Neuronal stem cell (in vitro differentiated cells): ENCODE results near the gene KIAA0825.

Source experiments
- DNase-seq: peaks from one replicate; pipeline ENCODE4 v3.0.0-alpha.2; 2013; ENCODE audit warnings: low spot score
- H2AFZ ChIP-seq: one replicate; pipeline ENCODE4 v1.6.1; 2013; ENCODE audit warnings: mild to moderate bottlenecking, low read length, inconsistent platforms
- H2AK5ac ChIP-seq: 2 replicates; pipeline ENCODE4 v1.6.1; 2013; ENCODE audit warnings: low read depth, mild to moderate bottlenecking, inconsistent platforms, low read length, moderate library complexity, mixed read lengths
- H2BK120ac ChIP-seq: 2 replicates; pipeline ENCODE4 v1.6.1; 2013; ENCODE audit warnings: low read depth, mild to moderate bottlenecking, inconsistent platforms, low read length, moderate library complexity, mixed read lengths
- H2BK12ac ChIP-seq: one replicate; pipeline ENCODE4 v1.6.1; 2013; ENCODE audit warnings: low read length, inconsistent platforms
- H2BK15ac ChIP-seq: 2 replicates; pipeline ENCODE4 v1.6.1; 2013; ENCODE audit warnings: mild to moderate bottlenecking, low read length, inconsistent platforms, mixed read lengths
- H2BK5ac ChIP-seq: one replicate; pipeline ENCODE4 v1.6.1; 2013; ENCODE audit warnings: inconsistent platforms, mild to moderate bottlenecking, low read length, moderate library complexity
- H3K14ac ChIP-seq: one replicate; pipeline ENCODE4 v1.6.1; 2013; ENCODE audit warnings: low read length, inconsistent platforms
- H3K18ac ChIP-seq: 2 replicates; pipeline ENCODE4 v1.6.1; 2013; ENCODE audit warnings: low read length, inconsistent platforms
- H3K23ac ChIP-seq: 2 replicates; pipeline ENCODE4 v1.6.1; 2013; ENCODE audit warnings: low read depth, mild to moderate bottlenecking, mixed read lengths, low read length, inconsistent platforms; ENCODE audit not compliant: poor library complexity
- H3K27ac ChIP-seq: replicated peaks from 3 replicates; pipeline ENCODE4 v1.5.1; 2013; ENCODE audit warnings: low read length, inconsistent platforms
- H3K27me3 ChIP-seq, 3 experiments: 2 replicates each; pipeline ENCODE4 v1.6.1; 2013; ENCODE audit warnings: low read length in 3 of 3, mild to moderate bottlenecking in 2 of 3, inconsistent platforms in 1 of 3, low read depth in 1 of 3, mixed read lengths in 1 of 3, moderate library complexity in 1 of 3; ENCODE audit not compliant: control insufficient read depth in 3 of 3, insufficient read depth in 3 of 3
- H3K36me3 ChIP-seq, 2 donors: replicated peaks in 1 of 2; 2 replicates each; pipeline ENCODE4 v1.6.1; 2013; ENCODE audit warnings: low read length in 2 of 2; ENCODE audit not compliant: control insufficient read depth in 2 of 2, insufficient read depth in 2 of 2
- H3K4ac ChIP-seq: 2 replicates; pipeline ENCODE4 v1.6.1; 2013; ENCODE audit warnings: inconsistent platforms, mild to moderate bottlenecking, low read length, moderate library complexity
- H3K4me1 ChIP-seq, 2 donors: 1 replicate in 1 of 2; 2 replicates in 1 of 2; pipeline ENCODE4 v1.6.1; 2013; ENCODE audit warnings: low read length in 2 of 2, low read depth in 1 of 2; ENCODE audit not compliant: control insufficient read depth in 2 of 2, insufficient read depth in 1 of 2
- H3K4me2 ChIP-seq: one replicate; pipeline ENCODE4 v1.6.1; 2013; ENCODE audit warnings: mild to moderate bottlenecking, low read length, inconsistent platforms; ENCODE audit not compliant: insufficient read depth, poor library complexity, severe bottlenecking
- H3K4me3 ChIP-seq, 2 donors: 2 replicates each; pipeline ENCODE4 v1.5.1; 2013; ENCODE audit warnings: low read length in 2 of 2, mild to moderate bottlenecking in 2 of 2, inconsistent platforms in 1 of 2, moderate library complexity in 1 of 2
- H3K79me1 ChIP-seq: one replicate; pipeline ENCODE4 v1.6.1; 2013; ENCODE audit warnings: low read depth, mild to moderate bottlenecking, inconsistent platforms, low read length, moderate library complexity
- H3K9ac ChIP-seq: one replicate; pipeline ENCODE4 v1.6.1; 2013; ENCODE audit warnings: mild to moderate bottlenecking, low read depth, low read length, inconsistent platforms; ENCODE audit not compliant: poor library complexity
- H3K9me3 ChIP-seq, 2 donors: replicated peaks in 1 of 2; 2 replicates each; pipeline versions ENCODE3 to v1.6.1; 2013; ENCODE audit warnings: low read length in 2 of 2, mild to moderate bottlenecking in 2 of 2, inconsistent platforms in 1 of 2, low read depth in 1 of 2, mixed read lengths in 1 of 2, moderate library complexity in 1 of 2; ENCODE audit not compliant: control insufficient read depth in 2 of 2, insufficient read depth in 1 of 2
- H4K8ac ChIP-seq: one replicate; pipeline ENCODE4 v1.6.1; 2013; ENCODE audit warnings: low read depth, mild to moderate bottlenecking, inconsistent platforms, low read length, moderate library complexity
- H4K91ac ChIP-seq: one replicate; pipeline ENCODE4 v1.6.1; 2013; ENCODE audit warnings: low read length, low read depth, mild to moderate bottlenecking, inconsistent platforms; ENCODE audit not compliant: poor library complexity
- WGBS, 2 donors: extraction: QIAGEN DNeasy Blood & Tissue Kit; methylation state at CpG; one replicate each; pipeline ENCODE4 v1.1.7; 2013; ENCODE audit warnings: missing lambda C conversion rate in 2 of 2, mixed read lengths in 1 of 2; ENCODE audit not compliant: insufficient read length in 2 of 2, insufficient replicate concordance in 1 of 2; ENCODE audit errors: extremely low coverage in 2 of 2; 5-methylcytosine and 5-hydroxymethylcytosine counted together

KIAA0825 gene

GRCh38 chr5:94459915-94460314 is 158.5 kb downstream of the KIAA0825 start:
- H4K8ac ChIP-seq, result no peak overlapping the region
- no peak overlapping the region for H3K4me3 ChIP-seq
- no peak overlapping the region for H3K27ac ChIP-seq
- H2BK120ac ChIP-seq, result no peak overlapping the region
- no peak overlapping the region for H3K9ac ChIP-seq
- H2BK5ac ChIP-seq, result no peak overlapping the region
- no peak overlapping the region for H2BK15ac ChIP-seq
- H3K18ac ChIP-seq, result no peak overlapping the region
- no peak overlapping the region for H3K4me2 ChIP-seq
- H3K27me3 ChIP-seq, result no peaks in the 10 kb centered on the region
- H3K4me1 ChIP-seq, result no peaks in the 10 kb centered on the region
- no peaks in the 10 kb centered on the region for H3K9me3 ChIP-seq
- no peak overlapping the region for H3K23ac ChIP-seq
- H4K91ac ChIP-seq, result no peak overlapping the region
- no peak overlapping the region for H2AK5ac ChIP-seq
- H3K36me3 ChIP-seq, result no peaks in the 10 kb centered on the region
- no peak overlapping the region for H3K4ac ChIP-seq
- no peaks in the 10 kb centered on the region for H3K79me1 ChIP-seq
- H3K14ac ChIP-seq, result no peak overlapping the region
- H2AFZ ChIP-seq, result no peak overlapping the region
- no peak overlapping the region for H2BK12ac ChIP-seq
- no peak for DNase-seq

DNA sequence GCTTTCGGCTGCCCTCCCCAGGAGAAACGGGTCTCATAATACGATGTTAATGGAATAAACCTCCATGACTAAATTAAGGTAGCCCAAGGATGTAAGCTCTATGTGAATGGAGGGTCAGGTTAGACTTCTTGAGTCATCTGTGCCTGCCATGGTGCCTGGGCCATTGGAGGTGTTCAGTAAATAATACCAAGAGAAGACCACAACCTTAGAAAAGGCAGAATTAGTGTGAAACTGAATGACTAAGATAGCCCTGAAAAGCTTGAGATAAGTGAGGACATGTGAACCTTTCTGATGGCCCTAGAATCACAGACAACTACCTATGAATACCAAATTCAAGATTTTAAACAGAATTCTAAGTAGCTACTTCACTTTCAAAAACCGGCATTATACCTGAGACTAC is 160.6 kb downstream of the KIAA0825 start:
- no peaks in the 10 kb centered on the region for H3K9me3 ChIP-seq
- DNase-seq, result no peak
- H2BK120ac ChIP-seq, result no peak overlapping the region
- H3K4ac ChIP-seq, result no peak overlapping the region
- no peak overlapping the region for H3K4me3 ChIP-seq
- H3K79me1 ChIP-seq, result no peaks in the 10 kb centered on the region
- no peak overlapping the region for H3K4me2 ChIP-seq
- H2BK5ac ChIP-seq, result no peak overlapping the region
- H2BK15ac ChIP-seq, result no peak overlapping the region
- WGBS, 2 donors, result no CpG with 5 or more reads among the region's 4 CpGs
- H2BK12ac ChIP-seq, result no peak overlapping the region
- no peaks in the 10 kb centered on the region for H3K4me1 ChIP-seq
- H3K18ac ChIP-seq, result no peak overlapping the region
- no peak overlapping the region for H3K14ac ChIP-seq
- H3K27me3 ChIP-seq, result no peaks in the 10 kb centered on the region
- H2AK5ac ChIP-seq, result no peak overlapping the region
- no peak overlapping the region for H4K8ac ChIP-seq
- H3K36me3 ChIP-seq, result no peaks in the 10 kb centered on the region
- H2AFZ ChIP-seq, result no peak overlapping the region
- no peak overlapping the region for H4K91ac ChIP-seq
- H3K23ac ChIP-seq, result no peak overlapping the region
- no peak overlapping the region for H3K9ac ChIP-seq
- no peak overlapping the region for H3K27ac ChIP-seq

DNA sequence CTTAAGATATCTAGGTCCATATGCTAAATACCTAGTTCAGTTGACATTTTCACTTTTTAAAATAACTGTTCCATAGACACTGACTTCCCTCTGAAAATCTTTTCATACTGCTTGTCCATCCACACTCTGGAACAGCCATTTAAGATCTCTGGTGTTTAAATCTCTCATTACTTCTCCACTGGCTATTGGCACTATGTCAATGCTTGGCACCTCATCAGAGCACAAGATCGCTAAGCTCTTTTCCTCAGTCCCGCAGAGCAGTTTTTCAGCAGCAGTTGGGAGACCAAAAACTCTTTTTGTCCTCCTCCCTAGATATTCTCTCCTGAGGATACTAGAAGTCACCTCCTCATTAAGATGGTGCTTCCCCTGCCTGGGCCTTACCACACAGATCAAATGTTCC is 172.7 kb downstream of the KIAA0825 start:
- Histone ChIP-seq H4K91ac (no peak overlapping the region), H3K14ac (no peak overlapping the region), H2BK5ac (no peak overlapping the region), H2AFZ (no peak overlapping the region), H3K9me3 (no peaks in the 10 kb centered on the region), H3K18ac (no peak overlapping the region), H3K27ac (no peak overlapping the region), H3K4me1 (no peaks in the 10 kb centered on the region), H3K27me3 (no peaks in the 10 kb centered on the region), H3K36me3 (no peaks in the 10 kb centered on the region), H2AK5ac (no peak overlapping the region), H3K4me3 (no peak overlapping the region), H3K4ac (no peak overlapping the region), H2BK15ac (no peak overlapping the region), H3K79me1 (no peaks in the 10 kb centered on the region), H2BK12ac (no peak overlapping the region), H2BK120ac (no peak overlapping the region), H3K23ac (no peak overlapping the region), H4K8ac (no peak overlapping the region), H3K4me2 (no peak overlapping the region), H3K9ac (no peak overlapping the region)
- no CpG with 5 or more reads among the region's 2 CpGs for WGBS, 2 donors
- DNase-seq, result no peak

DNA sequence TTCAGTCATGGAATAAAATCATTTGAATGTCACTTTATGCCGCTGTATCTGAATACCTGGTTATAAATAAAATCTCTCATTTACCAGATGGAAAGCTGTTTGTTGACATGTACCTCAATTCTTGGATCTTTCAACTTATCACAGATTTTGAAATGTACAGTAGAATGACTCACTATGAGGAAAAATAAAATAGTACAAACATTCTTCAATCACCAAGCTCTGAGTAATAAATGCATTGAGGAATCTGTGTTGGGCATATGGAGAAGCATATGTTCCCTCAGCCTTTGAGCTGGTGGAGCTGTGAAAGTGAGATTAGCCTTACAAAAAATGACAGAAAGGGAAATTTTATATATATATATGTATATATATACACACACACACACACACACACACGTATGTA is 175.4 kb downstream of the KIAA0825 start:
- no peak overlapping the region for H3K27ac ChIP-seq
- H3K18ac ChIP-seq, result no peak overlapping the region
- no peak overlapping the region for H3K23ac ChIP-seq
- no peak overlapping the region for H2AK5ac ChIP-seq
- no peak overlapping the region for H3K9ac ChIP-seq
- no peak overlapping the region for H2BK12ac ChIP-seq
- H3K79me1 ChIP-seq, result no peaks in the 10 kb centered on the region
- no peak overlapping the region for H2BK15ac ChIP-seq
- no peaks in the 10 kb centered on the region for H3K4me1 ChIP-seq
- no peak overlapping the region for H2BK120ac ChIP-seq
- no peak overlapping the region for H4K8ac ChIP-seq
- H3K36me3 ChIP-seq, result no peaks in the 10 kb centered on the region
- H3K4me2 ChIP-seq, result no peak overlapping the region
- no peak overlapping the region for H4K91ac ChIP-seq
- H3K9me3 ChIP-seq, result no peaks in the 10 kb centered on the region
- DNase-seq, result no peak
- no peaks in the 10 kb centered on the region for H3K27me3 ChIP-seq
- H2AFZ ChIP-seq, result no peak overlapping the region
- no peak overlapping the region for H2BK5ac ChIP-seq
- H3K14ac ChIP-seq, result no peak overlapping the region
- H3K4me3 ChIP-seq, result no peak overlapping the region
- H3K4ac ChIP-seq, result no peak overlapping the region
- no CpG with 5 or more reads among the region's 2 CpGs for WGBS, 2 donors
